PC-3 (cell line): ENCODE data around the gene CNTD1. TPM values are rescaled to one million over a fixed set of nuclear protein-coding genes. Genes with fewer than 3 reads are reported as not detected.

Experiments used
- ATAC-seq: fragments of 200-7000 bp; cut with Tn5 transposase; 2 replicates; pipeline ENCODE4 v1.9.1; 2020; ENCODE audit warnings: mild to moderate bottlenecking, moderate library complexity
- BruUV-seq: library from RNA; stranded (reverse); fragments of 400-500 nt; replicated peaks from 2 replicates; lab custom pipeline; 2021; lab: Mats Ljungman, UMichigan
- CTCF ChIA-PET: fragments of 300-600 bp; sonication (Branson Sonifier 250); formaldehyde crosslinking; loops from one replicate; lab custom pipeline; 2022; ENCODE audit warnings: antibody characterized with exemption; lab: Charles Lee
- POLR2A ChIA-PET: fragments of 300-600 bp; sonication (Branson Sonifier 250); formaldehyde crosslinking; loops from one replicate; lab custom pipeline; 2022; ENCODE audit warnings: antibody characterized with exemption; ENCODE audit not compliant: unreplicated experiment; lab: Charles Lee
- DNase-seq: peaks from one replicate; pipeline ENCODE4 v3.0.0-alpha.2; 2015
- H2AFZ ChIP-seq: fragments of 300-600 bp; sonication (generic); 2 replicates; pipeline ENCODE4 v1.6.0; 2016; ENCODE audit warnings: antibody characterized with exemption, low read length
- H3F3A ChIP-seq: fragments of 300-600 bp; sonication (generic); one replicate; pipeline ENCODE4 v1.6.0; 2017; ENCODE audit warnings: antibody characterized with exemption, low read length, control low read depth, mild to moderate bottlenecking; ENCODE audit not compliant: unreplicated experiment
- H3K27ac ChIP-seq: fragments of 300-600 bp; sonication (generic); 2 replicates; pipeline ENCODE4 v1.5.1; 2016; ENCODE audit warnings: mild to moderate bottlenecking, low read length
- H3K27me3 ChIP-seq: fragments of 300-600 bp; sonication (generic); 2 replicates; pipeline ENCODE4 v1.6.1; 2016; ENCODE audit warnings: low read length, mixed read lengths
- H3K36me3 ChIP-seq: fragments of 300-600 bp; sonication (generic); 2 replicates; pipeline ENCODE4 v1.6.1; 2016; ENCODE audit warnings: low read depth, mixed run types, low read length, mixed read lengths
- H3K4me1 ChIP-seq: fragments of 300-600 bp; sonication (generic); 2 replicates; pipeline ENCODE4 v1.5.1; 2016; ENCODE audit warnings: low read length; ENCODE audit not compliant: insufficient read depth
- H3K4me2 ChIP-seq: fragments of 300-600 bp; sonication (generic); 2 replicates; pipeline ENCODE4 v1.6.0; 2016; ENCODE audit warnings: low read length
- H3K4me3 ChIP-seq: fragments of 300-600 bp; sonication (generic); 2 replicates; pipeline ENCODE4 v1.5.1; 2016; ENCODE audit warnings: mild to moderate bottlenecking, low read length, mixed read lengths
- H3K79me2 ChIP-seq: fragments of 300-600 bp; sonication (generic); 2 replicates; pipeline ENCODE4 v1.6.1; 2017; ENCODE audit warnings: low read length, mixed read lengths
- H3K9ac ChIP-seq: fragments of 300-600 bp; sonication (generic); 2 replicates; pipeline ENCODE4 v1.6.0; 2016; ENCODE audit warnings: mild to moderate bottlenecking, low read length
- H3K9me2 ChIP-seq: fragments of 300-600 bp; sonication (generic); replicated peaks from 2 replicates; pipeline ENCODE4 v1.6.1; 2016; ENCODE audit warnings: mixed run types, low read length, mixed read lengths
- H3K9me3 ChIP-seq: fragments of 300-600 bp; sonication (generic); 2 replicates; pipeline ENCODE4 v1.6.1; 2016; ENCODE audit warnings: low read length, mixed read lengths
- H4K20me1 ChIP-seq: fragments of 300-600 bp; sonication (generic); 2 replicates; pipeline ENCODE4 v1.6.1; 2016; ENCODE audit warnings: low read length, mixed read lengths
- EZH2 ChIP-seq: fragments of 300-600 bp; sonication (generic); IDR thresholded peaks from one replicate; pipeline ENCODE4 v1.6.1; 2017; ENCODE audit warnings: antibody characterized with exemption, mild to moderate bottlenecking, low read length; ENCODE audit not compliant: unreplicated experiment
- EZH2phosphoT487 ChIP-seq: fragments of 300-600 bp; sonication (generic); IDR thresholded peaks from 2 replicates; pipeline ENCODE4 v1.6.1; 2018; ENCODE audit warnings: mild to moderate bottlenecking, antibody characterized with exemption, low read length, borderline replicate concordance
- intact Hi-C: fragments of 100-400 bp; cut with micrococcal nuclease; formaldehyde crosslinking; loops from 2 replicates; pipeline ENCODE4 v1.9.0; 2023
- total RNA-seq: library from RNA; depleted of rRNA; stranded (reverse); fragments of >200 nt; gene quantifications from 2 replicates; pipeline ENCODE4 v1.2.3, GENCODE V29; 2014
- TF ChIP-seq, protein P1 (sequence below): fragments of 300-600 bp; sonication (generic); conservative IDR thresholded peaks from 2 replicates; pipeline ENCODE4 v1.5.1; 2017; ENCODE audit warnings: antibody characterized with exemption, low read depth, mild to moderate bottlenecking, low read length

CNTD1 gene
- total RNA-seq, 1 experiment from 2014 or later = not detected

DNA sequence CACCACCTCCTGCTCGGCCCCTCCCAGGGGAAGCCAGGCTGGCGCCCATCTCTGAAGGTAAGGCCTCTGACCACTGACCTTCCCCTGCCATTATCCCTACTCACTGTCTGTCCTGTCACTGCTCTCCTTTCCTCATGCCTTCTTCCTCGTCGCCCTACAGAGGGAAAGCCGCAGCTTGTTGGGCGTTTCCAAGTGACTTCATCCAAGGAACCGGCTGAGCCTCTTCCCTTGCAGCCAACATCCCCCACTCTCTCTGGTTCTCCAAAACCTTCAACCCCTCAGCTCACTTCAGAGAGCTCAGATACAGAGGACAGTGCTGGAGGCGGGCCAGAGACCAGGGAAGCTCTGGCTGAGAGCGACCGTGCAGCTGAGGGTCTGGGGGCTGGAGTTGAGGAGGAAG is 3.2 kb upstream of the CNTD1 start:
- Histone ChIP-seq H3K9me2 (no peaks in the 10 kb centered on the region), H3K79me2 (peaks cover 11% of the 10 kb centered on the region; the same call in 1 of the 2 replicates), H2AFZ (no peak overlapping the region), H3K36me3 (no peaks in the 10 kb centered on the region), H3K4me1 (peaks cover 14% of the 10 kb centered on the region), H3K4me2 (no peak overlapping the region), H3K4me3 (no peak overlapping the region), H3K27ac (no peak overlapping the region), H3K27me3 (no peaks in the 10 kb centered on the region), H3K9me3 (no peaks in the 10 kb centered on the region), H3K9ac (no peak overlapping the region), H4K20me1 (no peaks in the 10 kb centered on the region), H3F3A (no peaks in the 10 kb centered on the region)
- intact Hi-C loops = no loop called here
- TF ChIP-seq EZH2phosphoT487 = no peak
- TF ChIP-seq, protein P1, sequence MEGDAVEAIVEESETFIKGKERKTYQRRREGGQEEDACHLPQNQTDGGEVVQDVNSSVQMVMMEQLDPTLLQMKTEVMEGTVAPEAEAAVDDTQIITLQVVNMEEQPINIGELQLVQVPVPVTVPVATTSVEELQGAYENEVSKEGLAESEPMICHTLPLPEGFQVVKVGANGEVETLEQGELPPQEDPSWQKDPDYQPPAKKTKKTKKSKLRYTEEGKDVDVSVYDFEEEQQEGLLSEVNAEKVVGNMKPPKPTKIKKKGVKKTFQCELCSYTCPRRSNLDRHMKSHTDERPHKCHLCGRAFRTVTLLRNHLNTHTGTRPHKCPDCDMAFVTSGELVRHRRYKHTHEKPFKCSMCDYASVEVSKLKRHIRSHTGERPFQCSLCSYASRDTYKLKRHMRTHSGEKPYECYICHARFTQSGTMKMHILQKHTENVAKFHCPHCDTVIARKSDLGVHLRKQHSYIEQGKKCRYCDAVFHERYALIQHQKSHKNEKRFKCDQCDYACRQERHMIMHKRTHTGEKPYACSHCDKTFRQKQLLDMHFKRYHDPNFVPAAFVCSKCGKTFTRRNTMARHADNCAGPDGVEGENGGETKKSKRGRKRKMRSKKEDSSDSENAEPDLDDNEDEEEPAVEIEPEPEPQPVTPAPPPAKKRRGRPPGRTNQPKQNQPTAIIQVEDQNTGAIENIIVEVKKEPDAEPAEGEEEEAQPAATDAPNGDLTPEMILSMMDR = no peak
- no peak for TF ChIP-seq EZH2
- BruUV-seq = no TSS peak
- ATAC-seq (no peak), DNase-seq (no peak)
- ChIA-PET POLR2A (interaction anchor here (1.1 kb wide), 1 partner anchor 12 kb away, joined by 6 read pairs; no protein-coding TSS in a partner anchor), CTCF (no interaction called here)

- ChIA-PET POLR2A (interaction anchor here (1.1 kb wide), 1 partner anchor 13 kb away, joined by 6 read pairs; no protein-coding TSS in a partner anchor), CTCF (no interaction called here)
- Histone ChIP-seq H3K36me3 (no peaks in the 10 kb centered on the region), H3K4me1 (peaks cover 14% of the 10 kb centered on the region), H3K4me2 (no peak overlapping the region), H3K9me2 (no peaks in the 10 kb centered on the region), H3K4me3 (no peak overlapping the region), H3K9ac (no peak overlapping the region), H3F3A (no peaks in the 10 kb centered on the region), H3K27ac (no peak overlapping the region), H4K20me1 (no peaks in the 10 kb centered on the region), H3K9me3 (no peaks in the 10 kb centered on the region), H3K79me2 (peaks cover 11% of the 10 kb centered on the region; the same call in 1 of the 2 replicates), H2AFZ (no peak overlapping the region), H3K27me3 (no peaks in the 10 kb centered on the region)
- ATAC-seq = no peak
- TSS peak; percentile 25 for BruUV-seq
- TF ChIP-seq EZH2 (no peak), EZH2phosphoT487 (no peak)
- TF ChIP-seq, protein P1 = no peak
- intact Hi-C loops = no loop called here
- no peak for DNase-seq
These were observed 2.4 kb upstream of the CNTD1 start for GRCh38 chr17:42796066-42796758.
